HEK293 (cell line): ENCODE results near the gene OCA2.

ENCODE experiments used
- PRDM4 ChIP-seq: fragments of 450-650 bp; formaldehyde crosslinking; IDR thresholded peaks from 2 replicates; pipeline ENCODE4 v1.5.1; 2017; ENCODE audit warnings: missing biosample characterization, missing genetic modification characterization
- ZBTB21 ChIP-seq: fragments of 450-650 bp; formaldehyde crosslinking; IDR thresholded peaks from 2 replicates; pipeline ENCODE4 v1.5.1; 2017; ENCODE audit warnings: missing biosample characterization, missing genetic modification characterization
- ZNF121 ChIP-seq: fragments of 450-650 bp; formaldehyde crosslinking; IDR thresholded peaks from 2 replicates; pipeline ENCODE4 v1.5.1; 2016; ENCODE audit warnings: missing biosample characterization, missing genetic modification characterization

GRCh38 chr15:27790270-27790669, 308.8 kb downstream of the OCA2 start:
- TF ChIP-seq ZNF121 (no peak), ZBTB21 (tag by site-specific recombination) (no peak), PRDM4 (no peak)
